Type B pancreatic cell (in vitro differentiated cells): ENCODE data around the gene TMEM45A. TPM values are rescaled to one million over a fixed set of nuclear protein-coding genes. Genes with fewer than 3 reads are reported as not detected.

Experiments used
- DNase-seq: peaks from one replicate; pipeline ENCODE4 v3.0.0; 2021; ENCODE audit warnings: mixed read lengths; ENCODE audit not compliant: unreplicated experiment; ENCODE audit errors: extremely low spot score
- H3K27ac Mint-ChIP-seq: 2 replicates; pipeline ENCODE4 v1.8.0; 2021; ENCODE audit warnings: mild to moderate bottlenecking, mixed read lengths
- H3K27me3 Mint-ChIP-seq: 2 replicates; pipeline ENCODE4 v1.8.0; 2021; ENCODE audit warnings: mixed read lengths
- H3K36me3 Mint-ChIP-seq: 2 replicates; pipeline ENCODE4 v1.8.0; 2021; ENCODE audit warnings: mixed read lengths
- H3K4me1 Mint-ChIP-seq: one replicate; pipeline ENCODE4 v1.8.0; 2021; ENCODE audit warnings: mixed read lengths; ENCODE audit not compliant: unreplicated experiment
- H3K4me3 Mint-ChIP-seq: 2 replicates; pipeline ENCODE4 v1.8.0; 2021; ENCODE audit warnings: mild to moderate bottlenecking, mixed read lengths
- H3K9me3 Mint-ChIP-seq: 2 replicates; pipeline ENCODE4 v1.8.0; 2021; ENCODE audit warnings: mixed read lengths
- CTCF ChIP-seq: fragments of 200-600 bp; sonication (generic); conservative IDR thresholded peaks from 2 replicates; pipeline ENCODE4 v1.5.0; 2021; ENCODE audit warnings: antibody characterized with exemption, mild to moderate bottlenecking
- total RNA-seq: library from RNA; stranded (reverse); gene quantifications from 2 replicates; pipeline ENCODE4 v1.2.1, GENCODE V29; 2021; ENCODE audit warnings: low replicate concordance

Gene TMEM45A
- total RNA-seq, 1 donor from 2014 or later: 18.4 TPM

DNA sequence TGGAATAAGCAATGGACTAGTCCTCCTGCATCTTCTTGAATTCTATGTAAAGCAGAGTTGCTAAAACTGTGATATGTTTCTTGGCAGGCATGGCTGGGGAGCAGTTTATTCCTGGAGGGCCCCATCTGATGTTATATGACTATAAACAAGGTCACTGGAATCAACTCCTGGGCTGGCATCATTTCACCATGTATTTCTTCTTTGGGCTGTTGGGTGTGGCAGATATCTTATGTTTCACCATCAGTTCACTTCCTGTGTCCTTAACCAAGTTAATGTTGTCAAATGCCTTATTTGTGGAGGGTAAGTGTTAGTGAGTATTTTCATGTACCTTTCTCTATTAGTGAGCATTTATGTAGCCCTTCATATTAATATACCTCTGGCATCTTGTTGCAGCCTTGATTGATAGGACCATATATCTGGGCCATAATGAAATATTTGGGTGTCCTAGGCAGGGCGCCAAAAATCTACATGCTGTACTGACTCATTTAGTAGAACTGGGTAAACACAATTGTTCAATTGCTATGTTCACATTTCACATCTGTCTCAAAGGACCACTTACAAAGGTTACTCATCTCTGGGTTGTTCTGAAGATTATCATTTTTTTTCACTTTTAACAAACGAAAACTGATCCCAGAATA is 64.4 kb downstream of the TMEM45A start:
- no peak for TF ChIP-seq CTCF
- Mint-ChIP-seq H3K36me3 (peaks cover 3% of the 10 kb centered on the region), H3K27ac (no peak overlapping the region), H3K9me3 (no peaks in the 10 kb centered on the region), H3K27me3 (peaks cover 5% of the 10 kb centered on the region), H3K4me3 (no peak overlapping the region), H3K4me1 (peaks cover 6% of the 10 kb centered on the region)
- DNase-seq: no peak

- Mint-ChIP-seq H3K27ac (no peak overlapping the region), H3K9me3 (no peaks in the 10 kb centered on the region), H3K4me1 (peaks cover 11% of the 10 kb centered on the region), H3K27me3 (no peaks in the 10 kb centered on the region), H3K36me3 (no peaks in the 10 kb centered on the region), H3K4me3 (no peak overlapping the region)
- TF ChIP-seq CTCF: no peak
- no peak for DNase-seq
These were observed 65.8 kb downstream of the TMEM45A start for GRCh38 chr3:100558233-100558632.

GRCh38 chr3:100560426-100560825 is 68.0 kb downstream of the TMEM45A start:
- no peaks in the 10 kb centered on the region for H3K27me3 Mint-ChIP-seq
- DNase-seq: no peak
- H3K27ac Mint-ChIP-seq: no peak overlapping the region
- H3K36me3 Mint-ChIP-seq: no peaks in the 10 kb centered on the region
- no peak overlapping the region for H3K4me3 Mint-ChIP-seq
- no peaks in the 10 kb centered on the region for H3K9me3 Mint-ChIP-seq
- no peak for TF ChIP-seq CTCF
- H3K4me1 Mint-ChIP-seq: peaks cover 11% of the 10 kb centered on the region

DNA sequence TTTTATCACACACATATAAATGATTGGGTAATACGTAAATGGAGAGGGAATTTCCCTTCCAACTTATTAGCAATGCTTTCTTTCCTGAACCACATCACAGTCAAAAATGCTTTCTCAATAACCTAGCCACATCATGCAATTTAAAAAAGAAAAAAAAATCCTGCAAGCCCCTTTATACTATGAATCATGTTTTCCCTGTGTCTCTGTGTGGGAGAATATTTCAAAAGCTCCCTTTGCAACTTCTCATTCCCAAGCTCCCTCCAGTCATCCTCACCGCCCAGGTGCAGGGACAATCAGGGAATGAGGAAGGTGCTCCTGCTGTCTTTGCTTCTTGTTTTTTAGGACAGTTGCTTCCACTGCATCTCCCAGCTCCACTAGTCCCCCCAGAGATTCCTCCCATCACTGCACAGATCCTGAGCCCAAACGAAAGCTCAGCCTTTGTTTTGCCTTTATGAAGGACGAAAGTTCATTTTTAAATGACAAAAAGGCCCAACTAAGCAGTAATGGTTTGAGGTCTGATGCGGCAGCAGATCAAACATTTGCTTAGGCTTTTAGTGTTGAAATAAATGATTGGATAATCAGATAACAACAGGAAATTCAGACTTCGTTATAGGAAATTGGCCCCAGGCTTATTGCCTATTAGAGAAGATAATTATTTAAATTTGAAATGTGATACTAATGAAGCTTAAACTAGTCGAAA is 69.2 kb downstream of the TMEM45A start:
- Mint-ChIP-seq H3K27ac (peak overlapping the region; percentile 46), H3K27me3 (no peaks in the 10 kb centered on the region), H3K4me3 (peak overlapping the region; percentile 23), H3K4me1 (peaks cover 11% of the 10 kb centered on the region), H3K9me3 (no peaks in the 10 kb centered on the region), H3K36me3 (no peaks in the 10 kb centered on the region)
- TF ChIP-seq CTCF: no peak
- no peak for DNase-seq

DNA sequence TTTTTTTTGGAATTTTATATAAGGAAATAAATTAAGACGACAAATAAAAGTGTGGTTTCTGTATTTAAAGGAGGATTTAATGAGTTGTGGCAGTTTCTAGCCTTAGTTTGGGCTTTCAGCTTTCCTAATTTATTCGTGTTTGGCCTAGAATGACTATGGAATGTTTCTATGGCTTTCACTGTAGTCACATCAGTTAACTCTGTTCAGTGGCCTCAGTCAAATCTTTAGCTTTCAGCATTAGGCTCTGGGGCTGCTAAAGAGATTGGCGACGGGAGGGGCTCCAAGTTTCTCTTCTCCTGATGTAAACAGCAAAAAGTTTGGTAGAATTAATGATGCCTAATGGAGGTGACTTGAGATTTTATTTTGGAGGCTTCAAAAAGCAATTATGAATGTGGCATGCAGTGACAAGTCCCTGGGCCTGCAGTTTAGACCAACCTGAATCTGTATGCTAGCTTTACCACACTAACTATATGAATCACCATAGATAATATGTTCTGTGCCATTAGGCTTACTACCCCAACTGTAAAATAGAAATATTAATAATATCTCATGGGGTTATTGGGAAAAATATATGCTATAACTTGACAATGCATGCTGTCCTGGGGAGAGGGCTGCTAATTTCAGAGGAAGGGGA is 69.9 kb downstream of the TMEM45A start:
- Mint-ChIP-seq H3K27me3 (no peaks in the 10 kb centered on the region), H3K36me3 (no peaks in the 10 kb centered on the region), H3K9me3 (no peaks in the 10 kb centered on the region), H3K4me3 (no peak overlapping the region), H3K27ac (no peak overlapping the region), H3K4me1 (peaks cover 11% of the 10 kb centered on the region)
- no peak for DNase-seq
- no peak for TF ChIP-seq CTCF
